ENCODE measurements around the gene NOTCH1. TPM values are rescaled to one million over a fixed set of nuclear protein-coding genes. Genes with fewer than 3 reads are reported as not detected.

NOTCH1 gene
- total RNA-seq, 2 donors from 2014 or later = 49.3 to 99.4 TPM

DNA sequence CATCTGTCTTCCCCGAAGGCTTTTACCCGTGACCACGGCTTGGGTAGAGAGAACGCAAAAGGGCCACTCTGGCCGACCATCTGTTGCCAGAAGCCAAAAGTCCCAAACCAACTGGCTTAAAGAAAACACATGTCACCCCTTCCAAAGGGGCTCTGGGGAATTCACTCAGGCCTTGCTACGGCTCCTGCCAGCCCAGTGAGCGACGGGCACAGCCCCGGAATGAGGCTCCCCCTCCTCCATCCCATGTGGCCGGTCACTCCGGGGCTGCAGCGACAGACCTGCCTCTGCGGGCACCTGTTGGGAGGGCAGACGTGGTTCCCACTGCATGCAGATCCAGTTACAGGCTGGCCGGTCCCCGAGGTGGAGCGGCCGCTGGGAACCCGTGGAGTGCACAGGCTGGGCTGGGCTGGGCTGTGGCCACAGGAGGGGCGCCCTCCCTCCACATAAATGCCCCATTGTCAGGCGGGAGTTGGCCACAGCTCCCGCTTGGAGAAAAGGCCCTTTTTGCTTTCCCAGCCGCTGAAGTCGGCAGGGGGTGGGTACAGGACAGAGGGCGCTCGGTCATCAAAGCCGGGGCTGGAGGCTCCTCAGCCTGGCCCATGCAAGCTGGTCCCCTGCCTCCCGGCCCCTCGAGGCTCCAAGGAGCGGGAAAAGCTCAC lies 19.9 kb downstream of the NOTCH1 start:
- intact Hi-C loops (cut with DNase I) = no loop called here
- no peak overlapping the region for H3K4me3 ChIP-seq
- peaks cover 67% of the 10 kb centered on the region for H3K4me1 ChIP-seq
- peak; percentile 64 for DNase-seq
- H3K27ac ChIP-seq = peak overlapping the region; percentile 85
- H3K9ac ChIP-seq (ENCODE audit: low read depth in 2 of 2, low read length in 2 of 2) = peak overlapping the region; percentile 56 to 83
- H3K27me3 ChIP-seq = no peaks in the 10 kb centered on the region
- H3K36me3 ChIP-seq = no peaks in the 10 kb centered on the region
- H3K9me3 ChIP-seq = no peaks in the 10 kb centered on the region
- TF ChIP-seq CTCF (IDR thresholded peaks at IDR 0.05) = no peak

- H3K4me1 ChIP-seq = peaks cover 64% of the 10 kb centered on the region
- no peak for DNase-seq
- no peak for TF ChIP-seq CTCF (IDR thresholded peaks at IDR 0.05)
- no peak overlapping the region for H3K4me3 ChIP-seq
- H3K27me3 ChIP-seq = no peaks in the 10 kb centered on the region
- H3K36me3 ChIP-seq = no peaks in the 10 kb centered on the region
- intact Hi-C loops (cut with DNase I) = no loop called here
- peak overlapping the region in 1 of 2 donors; percentile 83 for H3K9ac ChIP-seq (ENCODE audit: low read depth in 2 of 2, low read length in 2 of 2)
- H3K9me3 ChIP-seq = no peaks in the 10 kb centered on the region
- H3K27ac ChIP-seq = peak overlapping the region; percentile 85
These were observed 20.6 kb downstream of the NOTCH1 start for GRCh38 chr9:136525207-136525606.

DNA sequence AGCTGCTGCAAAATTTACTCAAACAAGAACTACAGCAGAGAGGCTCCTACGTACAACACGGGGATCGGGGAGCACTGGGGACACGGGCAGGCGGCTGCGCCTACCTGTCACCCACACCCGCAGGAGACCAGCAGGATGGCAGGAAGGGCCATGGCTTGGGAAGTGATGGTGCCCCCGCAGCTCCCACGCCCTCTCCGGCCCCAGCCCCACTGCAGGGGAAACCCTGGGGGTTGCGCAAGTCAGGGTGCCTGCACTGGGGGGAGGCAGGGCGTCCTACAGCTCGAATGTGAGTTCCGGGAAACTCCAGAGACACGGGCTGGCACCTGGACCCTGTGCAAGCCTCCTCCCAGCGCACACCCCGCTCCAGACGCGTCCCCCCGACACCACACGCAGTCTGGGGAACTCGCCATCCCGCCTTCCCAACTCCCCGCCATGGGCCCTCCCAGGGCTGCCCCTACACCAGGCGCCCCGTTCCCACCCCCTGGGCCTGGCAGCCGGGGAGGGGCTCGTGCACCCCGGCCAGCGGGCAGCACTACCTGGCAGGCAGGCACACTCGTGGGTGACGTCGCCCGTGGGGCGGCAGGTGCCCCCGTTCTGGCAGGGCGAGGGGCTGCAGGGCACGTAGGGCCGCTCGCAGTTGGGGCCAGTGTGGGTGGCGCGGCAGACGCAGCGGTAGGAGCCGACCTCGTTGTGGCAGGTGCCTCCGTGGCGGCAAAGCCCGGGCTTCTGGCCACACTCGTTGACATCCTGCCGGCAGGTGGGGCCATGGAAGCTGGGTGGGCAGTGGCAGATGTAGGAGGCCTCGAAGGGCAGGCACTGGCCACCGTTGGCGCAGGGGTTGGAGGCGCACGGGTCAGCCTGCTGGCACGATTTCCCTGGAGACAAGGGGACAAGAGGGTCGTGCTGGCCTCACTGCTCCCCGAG lies 23.3 kb downstream of the NOTCH1 start:
- H3K9me3 ChIP-seq = no peaks in the 10 kb centered on the region
- intact Hi-C loops (cut with DNase I) = no loop called here
- no peak overlapping the region for H3K4me3 ChIP-seq
- H3K27me3 ChIP-seq = no peaks in the 10 kb centered on the region
- no peak for DNase-seq
- H3K36me3 ChIP-seq = peaks cover 8% of the 10 kb centered on the region
- TF ChIP-seq CTCF (IDR thresholded peaks at IDR 0.05) = no peak
- H3K4me1 ChIP-seq = peaks cover 55% of the 10 kb centered on the region
- peak overlapping the region; percentile 80 for H3K27ac ChIP-seq
- H3K9ac ChIP-seq (ENCODE audit: low read depth in 2 of 2, low read length in 2 of 2) = peak overlapping the region; percentile 61 to 89

- no peaks in the 10 kb centered on the region for H3K9me3 ChIP-seq
- peaks cover 48% of the 10 kb centered on the region for H3K4me1 ChIP-seq
- intact Hi-C loops (cut with DNase I) = no loop called here
- peak overlapping the region; percentile 40 to 89 for H3K9ac ChIP-seq (ENCODE audit: low read depth in 2 of 2, low read length in 2 of 2)
- DNase-seq = peak; percentile 85
- H3K27me3 ChIP-seq = no peaks in the 10 kb centered on the region
- TF ChIP-seq CTCF (IDR thresholded peaks at IDR 0.05) = no peak
- H3K4me3 ChIP-seq = no peak overlapping the region
- peaks cover 14% of the 10 kb centered on the region for H3K36me3 ChIP-seq
- H3K27ac ChIP-seq = peak overlapping the region; percentile 80
These were observed 24.3 kb downstream of the NOTCH1 start for GRCh38 chr9:136521537-136521936.

GRCh38 chr9:136520053-136520540 lies 25.8 kb downstream of the NOTCH1 start:
- Histone ChIP-seq H3K4me3 (no peak overlapping the region), H3K36me3 (peaks cover 22% of the 10 kb centered on the region), H3K27ac (peak overlapping the region; percentile 80), H3K27me3 (no peaks in the 10 kb centered on the region), H3K9me3 (no peaks in the 10 kb centered on the region), H3K9ac (ENCODE audit: low read depth in 2 of 2, low read length in 2 of 2) (peak overlapping the region in 1 of 2 donors; percentile 89), H3K4me1 (peaks cover 41% of the 10 kb centered on the region)
- intact Hi-C loops (cut with DNase I) = no loop called here
- TF ChIP-seq CTCF (IDR thresholded peaks at IDR 0.05) = no peak
- peak; percentile 93 for DNase-seq

Measured in colonic mucosa (tissue), 4 donors.